WTC11 (cell line): ENCODE results near the gene PRAMEF20. TPM values are rescaled to one million over a fixed set of nuclear protein-coding genes. Genes with fewer than 3 reads are reported as not detected.
"Not testable (repeated sequence)": the region's sequence is repeated elsewhere in the genome, so short reads cannot be mapped to it uniquely, and the experiment has no call there.

Source experiments
- ATAC-seq: fragments of 200-7000 bp; cut with Tn5 transposase; 2 replicates; pipeline ENCODE4 v1.10.0; 2021; ENCODE audit warnings: mild to moderate bottlenecking, moderate library complexity
- CTCF ChIA-PET: fragments of 300-600 bp; sonication (Branson Sonifier 250); formaldehyde crosslinking; loops from one replicate; lab custom pipeline; 2021; ENCODE audit warnings: antibody characterized with exemption; lab: Charles Lee
- POLR2A ChIA-PET: fragments of 350-600 bp; sonication (Branson Sonifier 250); formaldehyde crosslinking; loops from one replicate; lab custom pipeline; 2021; ENCODE audit warnings: antibody characterized with exemption; lab: Charles Lee
- DNase-seq: peaks from one replicate; pipeline ENCODE4 v3.0.0; 2021; ENCODE audit warnings: low spot score
- H3K27ac Mint-ChIP-seq: 2 replicates; pipeline ENCODE4 v1.8.0; 2021; ENCODE audit warnings: mixed read lengths
- H3K27me3 Mint-ChIP-seq: 2 replicates; pipeline ENCODE4 v1.8.0; 2021; ENCODE audit warnings: low read depth, mild to moderate bottlenecking, moderate library complexity, mixed read lengths
- H3K36me3 Mint-ChIP-seq: 2 replicates; pipeline ENCODE4 v1.8.0; 2021; ENCODE audit warnings: mixed read lengths
- H3K4me1 Mint-ChIP-seq: 2 replicates; pipeline ENCODE4 v1.8.0; 2022; ENCODE audit warnings: mixed read lengths
- H3K4me3 Mint-ChIP-seq: 2 replicates; pipeline ENCODE4 v1.8.0; 2021; ENCODE audit warnings: mild to moderate bottlenecking, moderate library complexity, mixed read lengths
- H3K9me3 Mint-ChIP-seq: 2 replicates; pipeline ENCODE4 v1.8.0; 2021; ENCODE audit warnings: mixed read lengths
- ELF4 ChIP-seq: sonication (generic); formaldehyde crosslinking; IDR thresholded peaks from 2 replicates; pipeline ENCODE4 v1.8.1; 2022; ENCODE audit warnings: low read depth, mild to moderate bottlenecking, moderate library complexity, missing genetic modification reagents
- EMX1 ChIP-seq: fragments of 250-450 bp; sonication (Bioruptor Pico); IDR thresholded peaks from 2 replicates; pipeline ENCODE4 v1.8.0; 2021; ENCODE audit warnings: mild to moderate bottlenecking
- ESRRA ChIP-seq: sonication (generic); formaldehyde crosslinking; IDR thresholded peaks from 2 replicates; pipeline ENCODE4 v1.8.1; 2022; ENCODE audit warnings: mild to moderate bottlenecking, missing genetic modification reagents, borderline replicate concordance
- GRHL2 ChIP-seq: fragments of 250-450 bp; sonication (Bioruptor Pico); IDR thresholded peaks from 2 replicates; pipeline ENCODE4 v1.8.0; 2022; ENCODE audit warnings: mild to moderate bottlenecking, moderate library complexity; ENCODE audit not compliant: insufficient replicate concordance, severe bottlenecking
- JAZF1 ChIP-seq: fragments of 250-450 bp; sonication (Bioruptor Pico); IDR thresholded peaks from 2 replicates; pipeline ENCODE4 v1.9.0; 2021; ENCODE audit warnings: moderate library complexity, mild to moderate bottlenecking, inconsistent platforms
- NR3C1 ChIP-seq: sonication (generic); formaldehyde crosslinking; conservative IDR thresholded peaks from 2 replicates; pipeline ENCODE4 v1.8.1; 2023; ENCODE audit warnings: low read depth, mild to moderate bottlenecking, missing genetic modification reagents
- SOX15 ChIP-seq: fragments of 250-450 bp; sonication (Bioruptor Pico); IDR thresholded peaks from 2 replicates; pipeline ENCODE4 v1.9.0; 2021; ENCODE audit warnings: mild to moderate bottlenecking
- ZNF121 ChIP-seq: sonication (generic); formaldehyde crosslinking; IDR thresholded peaks from 2 replicates; pipeline ENCODE4 v1.8.0; 2023; ENCODE audit warnings: missing genetic modification reagents
- ZNF219 ChIP-seq: sonication (generic); formaldehyde crosslinking; IDR thresholded peaks from 2 replicates; pipeline ENCODE4 v1.8.0; 2023; ENCODE audit warnings: missing genetic modification reagents, mild to moderate bottlenecking, borderline replicate concordance
- ZNF532 ChIP-seq: fragments of 250-450 bp; sonication (Bioruptor Pico); IDR thresholded peaks from 2 replicates; pipeline ENCODE4 v1.9.0; 2021; ENCODE audit warnings: mild to moderate bottlenecking, borderline replicate concordance
- total RNA-seq: library from RNA; stranded (reverse); gene quantifications from 3 replicates; pipeline ENCODE4 v1.2.3, GENCODE V29; 2021
- TF ChIP-seq, protein P1 (sequence below): sonication (generic); formaldehyde crosslinking; IDR thresholded peaks from 2 replicates; pipeline ENCODE4 v1.8.1; 2022; ENCODE audit warnings: mild to moderate bottlenecking, moderate library complexity, missing genetic modification reagents
- TF ChIP-seq, protein P2 (sequence below): sonication (generic); formaldehyde crosslinking; IDR thresholded peaks from 2 replicates; pipeline ENCODE4 v1.8.1; 2022; ENCODE audit warnings: low read depth, missing genetic modification reagents, borderline replicate concordance
- TF ChIP-seq, protein P3 (sequence below): fragments of 250-450 bp; sonication (Bioruptor Pico); IDR thresholded peaks from 2 replicates; pipeline ENCODE4 v1.8.0; 2021; ENCODE audit warnings: mild to moderate bottlenecking
- TF ChIP-seq, protein P4 (sequence below): sonication (generic); formaldehyde crosslinking; conservative IDR thresholded peaks from 2 replicates; pipeline ENCODE4 v1.8.1; 2022; ENCODE audit warnings: mild to moderate bottlenecking, missing genetic modification reagents

Gene PRAMEF20
- total RNA-seq, 1 experiment from 2014 or later: not detected

GRCh38 chr1:13432251-13432650 lies 22.0 kb downstream of the PRAMEF20 start (continued):
- TF ChIP-seq, protein P1, sequence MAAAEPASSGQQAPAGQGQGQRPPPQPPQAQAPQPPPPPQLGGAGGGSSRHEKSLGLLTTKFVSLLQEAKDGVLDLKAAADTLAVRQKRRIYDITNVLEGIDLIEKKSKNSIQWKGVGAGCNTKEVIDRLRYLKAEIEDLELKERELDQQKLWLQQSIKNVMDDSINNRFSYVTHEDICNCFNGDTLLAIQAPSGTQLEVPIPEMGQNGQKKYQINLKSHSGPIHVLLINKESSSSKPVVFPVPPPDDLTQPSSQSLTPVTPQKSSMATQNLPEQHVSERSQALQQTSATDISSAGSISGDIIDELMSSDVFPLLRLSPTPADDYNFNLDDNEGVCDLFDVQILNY: no peak
- TF ChIP-seq, protein P2, sequence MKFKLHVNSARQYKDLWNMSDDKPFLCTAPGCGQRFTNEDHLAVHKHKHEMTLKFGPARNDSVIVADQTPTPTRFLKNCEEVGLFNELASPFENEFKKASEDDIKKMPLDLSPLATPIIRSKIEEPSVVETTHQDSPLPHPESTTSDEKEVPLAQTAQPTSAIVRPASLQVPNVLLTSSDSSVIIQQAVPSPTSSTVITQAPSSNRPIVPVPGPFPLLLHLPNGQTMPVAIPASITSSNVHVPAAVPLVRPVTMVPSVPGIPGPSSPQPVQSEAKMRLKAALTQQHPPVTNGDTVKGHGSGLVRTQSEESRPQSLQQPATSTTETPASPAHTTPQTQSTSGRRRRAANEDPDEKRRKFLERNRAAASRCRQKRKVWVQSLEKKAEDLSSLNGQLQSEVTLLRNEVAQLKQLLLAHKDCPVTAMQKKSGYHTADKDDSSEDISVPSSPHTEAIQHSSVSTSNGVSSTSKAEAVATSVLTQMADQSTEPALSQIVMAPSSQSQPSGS (CRISPR knock-in tag): no peak
- no peak for TF ChIP-seq SOX15 (CRISPR knock-in tag)

DNA sequence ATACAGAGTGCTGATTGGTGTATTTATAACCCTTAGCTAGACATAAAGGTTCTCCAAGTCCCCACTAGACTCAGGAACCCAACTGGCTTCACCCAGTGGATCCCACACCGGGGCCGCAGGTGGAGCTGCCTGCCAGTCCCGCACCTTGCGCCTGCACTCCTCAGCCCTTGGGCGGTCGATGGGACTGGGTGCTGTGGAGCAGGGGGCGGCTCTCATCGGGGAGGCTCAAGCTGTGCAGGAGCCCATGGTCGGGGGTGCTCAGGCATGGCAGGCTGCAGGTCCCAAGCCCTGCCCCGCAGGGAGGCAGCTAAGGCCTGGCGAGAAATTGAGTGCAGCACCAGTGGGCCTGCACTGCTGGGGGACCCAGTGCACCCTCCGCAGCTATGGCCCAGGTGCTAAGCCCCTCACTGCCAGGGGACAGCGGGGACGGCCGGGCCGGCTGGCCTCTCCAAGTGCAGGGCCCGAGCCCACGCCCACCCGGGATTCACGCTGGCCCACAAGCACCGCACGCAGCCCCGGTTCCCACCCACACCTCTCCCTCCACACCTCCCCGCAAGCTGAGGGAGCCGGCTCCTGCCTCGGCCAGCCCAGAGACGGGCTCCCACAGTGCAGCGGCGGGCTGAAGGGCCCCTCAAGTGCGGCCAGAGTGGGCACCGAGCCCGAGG lies 23.6 kb downstream of the PRAMEF20 start:
- Mint-ChIP-seq H3K27me3 (peaks cover 22% of the 10 kb centered on the region), H3K9me3 (peaks cover 65% of the 10 kb centered on the region), H3K36me3 (peaks cover 72% of the 10 kb centered on the region)
- H3K27ac Mint-ChIP-seq, CTCF ChIA-PET, DNase-seq, H3K4me3 Mint-ChIP-seq, ATAC-seq, H3K4me1 Mint-ChIP-seq: not testable (repeated sequence)
- POLR2A ChIA-PET: interaction anchor here (0.6 kb wide), 2 partner anchors 364 to 1765 kb away, joined by 3 read pairs; no protein-coding TSS in a partner anchor

DNA sequence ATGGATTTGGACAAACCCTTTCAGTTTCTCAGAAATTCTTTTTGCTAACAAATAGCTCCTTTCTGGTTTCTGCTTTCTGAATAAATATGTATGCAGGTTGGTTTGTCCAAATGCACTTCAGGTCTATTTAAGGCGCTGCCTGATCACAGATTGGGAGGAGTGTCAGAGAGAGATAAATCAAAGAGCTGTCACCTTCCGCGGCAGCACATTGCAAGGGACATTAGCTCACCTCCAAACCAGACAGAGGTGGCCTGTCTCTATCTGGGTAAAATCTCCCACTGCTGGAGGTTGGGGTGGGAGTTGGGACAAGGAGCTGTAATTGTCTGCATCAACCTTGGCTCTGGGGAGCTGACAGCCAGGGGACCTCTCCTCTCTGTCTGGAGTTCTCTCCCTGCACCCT lies 25.2 kb downstream of the PRAMEF20 start:
- Mint-ChIP-seq H3K4me3 (no peak overlapping the region), H3K27ac (no peak overlapping the region), H3K9me3 (peaks cover 52% of the 10 kb centered on the region), H3K27me3 (peaks cover 22% of the 10 kb centered on the region), H3K36me3 (peaks cover 63% of the 10 kb centered on the region), H3K4me1 (no peaks in the 10 kb centered on the region)
- no peak for TF ChIP-seq JAZF1 (CRISPR knock-in tag)
- no peak for TF ChIP-seq ZNF219 (CRISPR knock-in tag)
- TF ChIP-seq ZNF532 (CRISPR knock-in tag): no peak
- ATAC-seq: no peak
- no peak for DNase-seq
- POLR2A ChIA-PET: interaction anchor here (0.6 kb wide), 1 partner anchor 12 kb away, joined by 3 read pairs; no protein-coding TSS in a partner anchor
- CTCF ChIA-PET: no interaction called here

- Mint-ChIP-seq H3K36me3 (peaks cover 50% of the 10 kb centered on the region), H3K27me3 (peaks cover 16% of the 10 kb centered on the region), H3K9me3 (peaks cover 48% of the 10 kb centered on the region)
- POLR2A ChIA-PET: interaction anchor here (0.6 kb wide), 1 partner anchor 12 kb away, joined by 3 read pairs; no protein-coding TSS in a partner anchor
- H3K27ac Mint-ChIP-seq, H3K4me3 Mint-ChIP-seq, CTCF ChIA-PET, ATAC-seq, DNase-seq, H3K4me1 Mint-ChIP-seq: not testable (repeated sequence)
Measured at GRCh38 chr1:13439104-13439783, 29.0 kb downstream of the PRAMEF20 start.

DNA sequence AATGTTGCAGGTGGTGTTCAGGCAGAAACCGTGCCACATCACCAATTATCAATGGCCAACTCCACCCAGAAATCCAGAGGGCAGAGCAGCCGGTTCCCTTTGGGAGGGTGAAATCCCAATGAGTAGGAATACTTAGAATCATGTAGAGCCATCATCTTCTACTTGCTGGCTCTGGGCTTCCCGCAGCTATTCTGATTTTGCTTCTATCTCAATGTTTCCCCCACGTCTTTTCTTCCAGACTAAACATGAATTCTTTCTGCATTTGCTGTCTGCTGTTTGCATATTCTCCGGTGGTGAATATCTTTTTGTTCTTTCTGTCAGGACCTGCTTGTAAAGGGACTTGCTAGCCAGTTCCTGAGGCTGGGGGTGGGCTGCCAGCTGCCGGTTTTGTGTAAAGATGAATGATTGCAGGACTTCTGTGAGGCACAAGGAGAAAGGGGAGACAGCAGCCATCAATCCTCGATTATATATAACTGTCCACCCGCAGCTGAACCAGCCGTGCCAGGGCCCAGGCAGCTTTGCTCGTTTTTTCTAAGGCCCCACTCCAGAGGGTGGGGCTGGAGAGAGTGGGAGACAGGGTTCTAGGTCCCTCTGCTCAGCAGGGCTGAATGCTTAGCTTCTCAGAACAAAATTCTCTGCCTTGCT lies 33.2 kb downstream of the PRAMEF20 start:
- Mint-ChIP-seq H3K4me3 (no peak overlapping the region), H3K27me3 (peaks cover 6% of the 10 kb centered on the region; the same call in 1 of the 2 replicates), H3K36me3 (peaks cover 29% of the 10 kb centered on the region), H3K4me1 (no peaks in the 10 kb centered on the region), H3K9me3 (peaks cover 34% of the 10 kb centered on the region), H3K27ac (no peak overlapping the region)
- CTCF ChIA-PET: no interaction called here
- POLR2A ChIA-PET: interaction anchor here (0.6 kb wide), 1 partner anchor 40 kb away, joined by 5 read pairs; no protein-coding TSS in a partner anchor
- no peak for ATAC-seq
- DNase-seq: no peak
- no peak for TF ChIP-seq ELF4 (CRISPR knock-in tag)
- no peak for TF ChIP-seq JAZF1 (CRISPR knock-in tag)
- TF ChIP-seq, protein P3, sequence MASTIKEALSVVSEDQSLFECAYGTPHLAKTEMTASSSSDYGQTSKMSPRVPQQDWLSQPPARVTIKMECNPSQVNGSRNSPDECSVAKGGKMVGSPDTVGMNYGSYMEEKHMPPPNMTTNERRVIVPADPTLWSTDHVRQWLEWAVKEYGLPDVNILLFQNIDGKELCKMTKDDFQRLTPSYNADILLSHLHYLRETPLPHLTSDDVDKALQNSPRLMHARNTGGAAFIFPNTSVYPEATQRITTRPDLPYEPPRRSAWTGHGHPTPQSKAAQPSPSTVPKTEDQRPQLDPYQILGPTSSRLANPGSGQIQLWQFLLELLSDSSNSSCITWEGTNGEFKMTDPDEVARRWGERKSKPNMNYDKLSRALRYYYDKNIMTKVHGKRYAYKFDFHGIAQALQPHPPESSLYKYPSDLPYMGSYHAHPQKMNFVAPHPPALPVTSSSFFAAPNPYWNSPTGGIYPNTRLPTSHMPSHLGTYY: no peak
- TF ChIP-seq ESRRA (CRISPR knock-in tag): no peak
- no peak for TF ChIP-seq EMX1 (CRISPR knock-in tag)
- TF ChIP-seq ZNF121: no peak
- TF ChIP-seq, protein P4, sequence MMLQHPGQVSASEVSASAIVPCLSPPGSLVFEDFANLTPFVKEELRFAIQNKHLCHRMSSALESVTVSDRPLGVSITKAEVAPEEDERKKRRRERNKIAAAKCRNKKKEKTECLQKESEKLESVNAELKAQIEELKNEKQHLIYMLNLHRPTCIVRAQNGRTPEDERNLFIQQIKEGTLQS (CRISPR knock-in tag): no peak
- no peak for TF ChIP-seq GRHL2
- no peak for TF ChIP-seq NR3C1 (CRISPR knock-in tag)
